GM23338 (cell line): ENCODE measurements around the gene CALML5. TPM values are rescaled to one million over a fixed set of nuclear protein-coding genes. Genes with fewer than 3 reads are reported as not detected.

Experiments
- ATAC-seq: fragments of 200-7000 bp; cut with Tn5 transposase; 3 replicates; pipeline ENCODE4 v1.9.1; 2020
- DNase-seq: peaks from one replicate; pipeline ENCODE4 v3.0.0-alpha.2; 2015; ENCODE audit warnings: low spot score
- H2AFZ ChIP-seq: fragments of 200-600 bp; sonication (generic); 2 replicates; pipeline ENCODE4 v1.8.0; 2016; ENCODE audit warnings: antibody characterized with exemption, mild to moderate bottlenecking, moderate library complexity
- H3F3A ChIP-seq: fragments of 200-600 bp; sonication (generic); replicated peaks from 2 replicates; pipeline ENCODE4 v1.8.0; 2017; ENCODE audit warnings: antibody characterized with exemption, mixed run types, low read depth
- H3K27ac ChIP-seq: fragments of 200-600 bp; sonication (generic); 2 replicates; pipeline ENCODE4 v1.6.1; 2016; ENCODE audit warnings: low read depth
- H3K27me3 ChIP-seq: fragments of 200-600 bp; sonication (generic); 2 replicates; pipeline ENCODE4 v1.8.0; 2016; ENCODE audit warnings: mild to moderate bottlenecking, mixed run types, moderate library complexity; ENCODE audit not compliant: insufficient read depth
- H3K36me3 ChIP-seq: fragments of 200-600 bp; sonication (generic); 2 replicates; pipeline ENCODE4 v1.8.0; 2016; ENCODE audit warnings: mild to moderate bottlenecking; ENCODE audit not compliant: insufficient read depth
- H3K4me1 ChIP-seq: fragments of 200-600 bp; sonication (generic); 2 replicates; pipeline ENCODE4 v1.8.0; 2016; ENCODE audit warnings: mild to moderate bottlenecking, moderate library complexity; ENCODE audit not compliant: insufficient read depth
- H3K4me2 ChIP-seq: fragments of 200-600 bp; sonication (generic); 2 replicates; pipeline ENCODE4 v1.7.1; 2017; ENCODE audit warnings: mixed run types
- H3K4me3 ChIP-seq: fragments of 200-600 bp; sonication (generic); 2 replicates; pipeline ENCODE4 v1.6.1; 2016; ENCODE audit warnings: mixed run types
- H3K79me2 ChIP-seq: fragments of 200-600 bp; sonication (generic); replicated peaks from 2 replicates; pipeline ENCODE4 v1.8.0; 2017; ENCODE audit warnings: mild to moderate bottlenecking; ENCODE audit not compliant: insufficient read depth
- H3K9me2 ChIP-seq: fragments of 200-600 bp; sonication (generic); 2 replicates; pipeline ENCODE4 v1.8.0; 2017; ENCODE audit not compliant: insufficient read depth
- H4K20me1 ChIP-seq: fragments of 200-600 bp; sonication (generic); replicated peaks from 2 replicates; pipeline ENCODE4 v1.8.0; 2017; ENCODE audit warnings: mild to moderate bottlenecking; ENCODE audit not compliant: insufficient read depth
- H3K27ac Mint-ChIP-seq: 2 replicates; pipeline ENCODE4 v1.8.0; 2020; ENCODE audit warnings: inconsistent platforms, mild to moderate bottlenecking, moderate library complexity, mixed read lengths
- H3K27me3 Mint-ChIP-seq: 3 replicates; pipeline ENCODE4 v1.8.0; 2022; ENCODE audit warnings: low read depth, mild to moderate bottlenecking, moderate library complexity, mixed read lengths, inconsistent platforms; ENCODE audit not compliant: insufficient read depth, poor library complexity
- H3K36me3 Mint-ChIP-seq: 3 replicates; pipeline ENCODE4 v1.8.0; 2021; ENCODE audit warnings: low read depth, mild to moderate bottlenecking, inconsistent platforms, moderate library complexity, mixed read lengths
- H3K4me1 Mint-ChIP-seq: 3 replicates; pipeline ENCODE4 v1.8.0; 2020; ENCODE audit warnings: mild to moderate bottlenecking, inconsistent platforms, mixed read lengths
- H3K4me3 Mint-ChIP-seq: 3 replicates; pipeline ENCODE4 v1.8.0; 2021; ENCODE audit warnings: moderate library complexity, mild to moderate bottlenecking, inconsistent platforms, mixed read lengths
- H3K9me3 Mint-ChIP-seq: 3 replicates; pipeline ENCODE4 v1.8.0; 2020; ENCODE audit warnings: moderate library complexity, mild to moderate bottlenecking, inconsistent platforms, mixed read lengths
- CREB1 ChIP-seq: fragments of 250-450 bp; sonication (Bioruptor Pico); IDR thresholded peaks from 2 replicates; pipeline ENCODE4 v1.5.0; 2020; ENCODE audit warnings: low read depth, mild to moderate bottlenecking, moderate library complexity
- CTCF ChIP-seq, 2 experiments: fragments of 200-600 bp in 1 of 2; sonication (generic) in 1 of 2; conservative IDR thresholded peaks; 2 replicates each; pipeline versions ENCODE4 v1.5.1 to v1.6.1; 2016 to 2017; ENCODE audit warnings: antibody characterized with exemption in 2 of 2, low read depth in 2 of 2, mild to moderate bottlenecking in 2 of 2, moderate library complexity in 1 of 2
- ETS1 ChIP-seq: IDR thresholded peaks from 2 replicates; pipeline ENCODE4 v1.6.1; 2016; ENCODE audit warnings: antibody characterized with exemption
- EZH2phosphoT487 ChIP-seq: fragments of 200-600 bp; sonication (generic); IDR thresholded peaks from one replicate; pipeline ENCODE4 v1.8.1; 2018; ENCODE audit warnings: antibody characterized with exemption; ENCODE audit not compliant: unreplicated experiment
- NANOG ChIP-seq: IDR thresholded peaks from 2 replicates; pipeline ENCODE4 v1.6.1; 2016; ENCODE audit warnings: antibody characterized with exemption, borderline replicate concordance
- ZNF331 ChIP-seq: fragments of 250-450 bp; sonication (Bioruptor Pico); IDR thresholded peaks from 2 replicates; pipeline ENCODE4 v1.5.0; 2020; ENCODE audit warnings: low read depth, mild to moderate bottlenecking, moderate library complexity
- ZNF462 ChIP-seq: fragments of 250-450 bp; sonication (Bioruptor Pico); IDR thresholded peaks from 2 replicates; pipeline ENCODE4 v1.5.0; 2020; ENCODE audit warnings: mild to moderate bottlenecking, moderate library complexity
- polyA plus RNA-seq: library from polyadenylated mRNA; unstranded; fragments of >200 nt; fragmentation: Nextera tagmentation; extraction: Ambion mirVana; gene quantifications from 2 replicates; pipeline ENCODE4 v1.2.1, GENCODE V29; 2016
- total RNA-seq: library from RNA; depleted of rRNA; stranded (reverse); fragments of >200 nt; shearing (Covaris generic); gene quantifications from 2 replicates; pipeline ENCODE4 v1.2.3, GENCODE V29; 2014

The CALML5 gene
- total and polyA plus RNA-seq, 2 experiments from 2014 or later = 0.40 TPM; not detected in 1

GRCh38 chr10:5502061-5502521 is 2.7 kb upstream of the CALML5 start:
- no peak for TF ChIP-seq ETS1
- no peak for TF ChIP-seq CREB1 (CRISPR knock-in tag)
- no peak for TF ChIP-seq ZNF331 (CRISPR knock-in tag)
- TF ChIP-seq NANOG = no peak
- no peak for TF ChIP-seq CTCF (conservative IDR thresholded peaks at IDR 0.05; ENCODE audit: low read depth in 2 of 2)
- Mint-ChIP-seq H3K4me1 (peaks cover 26% of the 10 kb centered on the region), H3K4me3 (no peak overlapping the region), H3K27ac (no peak overlapping the region), H3K36me3 (no peaks in the 10 kb centered on the region), H3K9me3 (no peaks in the 10 kb centered on the region), H3K27me3 (peaks cover 2% of the 10 kb centered on the region)
- no peak overlapping the region for H3K4me2 ChIP-seq
- H3K36me3 ChIP-seq = no peaks in the 10 kb centered on the region
- no peaks in the 10 kb centered on the region for H4K20me1 ChIP-seq
- no peaks in the 10 kb centered on the region for H3K4me1 ChIP-seq
- no peaks in the 10 kb centered on the region for H3K9me2 ChIP-seq
- no peak for DNase-seq
- no peaks in the 10 kb centered on the region for H3K79me2 ChIP-seq
- H3K4me3 ChIP-seq = no peak overlapping the region
- no peaks in the 10 kb centered on the region for H3F3A ChIP-seq
- no peaks in the 10 kb centered on the region for H3K27me3 ChIP-seq
- H3K27ac ChIP-seq = no peak overlapping the region
- no peak for ATAC-seq
- no peak overlapping the region; the same call in 1 of the 2 replicates for H2AFZ ChIP-seq

GRCh38 chr10:5500910-5501309 is 1.5 kb upstream of the CALML5 start:
- H3K4me2 ChIP-seq = no peak overlapping the region
- no peaks in the 10 kb centered on the region for H3K36me3 ChIP-seq
- no peak overlapping the region for H3K27ac Mint-ChIP-seq
- no peaks in the 10 kb centered on the region for H3K9me2 ChIP-seq
- no peaks in the 10 kb centered on the region for H3K79me2 ChIP-seq
- no peak overlapping the region for H3K27ac ChIP-seq
- H4K20me1 ChIP-seq = no peaks in the 10 kb centered on the region
- peaks cover 2% of the 10 kb centered on the region for H3K27me3 Mint-ChIP-seq
- H3K4me3 Mint-ChIP-seq = no peak overlapping the region
- H3K4me1 ChIP-seq = no peaks in the 10 kb centered on the region
- H3K9me3 Mint-ChIP-seq = no peaks in the 10 kb centered on the region
- no peaks in the 10 kb centered on the region for H3F3A ChIP-seq
- H3K27me3 ChIP-seq = no peaks in the 10 kb centered on the region
- H3K4me1 Mint-ChIP-seq = peaks cover 23% of the 10 kb centered on the region
- no peak overlapping the region for H3K4me3 ChIP-seq
- no peak for ATAC-seq
- DNase-seq = no peak
- no peak overlapping the region; the same call in 1 of the 2 replicates for H2AFZ ChIP-seq
- H3K36me3 Mint-ChIP-seq = no peaks in the 10 kb centered on the region
- TF ChIP-seq ZNF462 (CRISPR knock-in tag) = no peak
- no peak for TF ChIP-seq ZNF331 (CRISPR knock-in tag)
- TF ChIP-seq CTCF (conservative IDR thresholded peaks at IDR 0.05; ENCODE audit: low read depth in 2 of 2) = no peak
- TF ChIP-seq EZH2phosphoT487 = no peak
